SU-DHL-6 (cell line): Measurements from ENCODE around the gene DACH2.

Source experiments
- H2AFZ ChIP-seq: fragments of 200-600 bp; sonication (generic); 2 replicates; pipeline ENCODE4 v1.6.1; 2014; ENCODE audit warnings: low read depth, mild to moderate bottlenecking, moderate library complexity, mixed read lengths, antibody characterized with exemption, low read length; ENCODE audit not compliant: severe bottlenecking
- H3F3A ChIP-seq: fragments of 200-600 bp; shearing (Covaris generic); 2 replicates; pipeline ENCODE4 v1.6.0; 2016; ENCODE audit warnings: antibody characterized with exemption, mild to moderate bottlenecking; ENCODE audit not compliant: insufficient read depth
- H3K27ac ChIP-seq: fragments of 200-600 bp; sonication (generic); 2 replicates; pipeline ENCODE4 v1.5.1; 2016; ENCODE audit warnings: low read depth, mild to moderate bottlenecking, low read length, moderate library complexity, mixed read lengths
- H3K27me3 ChIP-seq: fragments of 200-600 bp; sonication (generic), shearing (Covaris generic); 2 replicates; pipeline ENCODE4 v1.6.0; 2014; ENCODE audit warnings: mild to moderate bottlenecking, low read length
- H3K36me3 ChIP-seq: fragments of 200-600 bp; sonication (generic); 2 replicates; pipeline ENCODE4 v1.6.1; 2014; ENCODE audit warnings: mild to moderate bottlenecking, low read length, mixed read lengths
- H3K4me2 ChIP-seq: fragments of 300-600, 200-600 bp; shearing (Covaris generic), sonication (generic); 2 replicates; pipeline ENCODE4 v1.6.0; 2014; ENCODE audit warnings: low read length, low read depth, mild to moderate bottlenecking; ENCODE audit not compliant: poor library complexity, severe bottlenecking
- H3K4me3 ChIP-seq: fragments of 200-600 bp; sonication (generic); 2 replicates; pipeline ENCODE4 v1.5.1; 2014; ENCODE audit warnings: antibody characterized with exemption, low read length, mild to moderate bottlenecking, mixed read lengths; ENCODE audit not compliant: insufficient read depth, poor library complexity, severe bottlenecking
- H3K79me2 ChIP-seq: fragments of 200-600 bp; sonication (generic); 2 replicates; pipeline ENCODE4 v1.6.1; 2014; ENCODE audit warnings: mild to moderate bottlenecking, low read length, moderate library complexity; ENCODE audit not compliant: insufficient read depth
- H3K9ac ChIP-seq: fragments of 200-600 bp; sonication (generic); 2 replicates; pipeline ENCODE4 v1.7.0; 2014; ENCODE audit warnings: mild to moderate bottlenecking, low read length
- H3K9me2 ChIP-seq: fragments of 200-600 bp; sonication (generic); replicated peaks from 2 replicates; pipeline ENCODE4 v1.6.1; 2014; ENCODE audit warnings: low read length; ENCODE audit not compliant: insufficient read depth
- H3K9me3 ChIP-seq: fragments of 200-600 bp; sonication (generic); 2 replicates; pipeline ENCODE4 v1.6.1; 2014; ENCODE audit warnings: low read length, mixed read lengths; ENCODE audit not compliant: insufficient read depth
- H4K20me1 ChIP-seq: fragments of 200-600 bp; sonication (generic); 2 replicates; pipeline ENCODE4 v1.6.1; 2014; ENCODE audit warnings: low read depth, mild to moderate bottlenecking, antibody characterized with exemption, low read length, moderate library complexity, mixed read lengths
- EZH2phosphoT487 ChIP-seq: fragments of 200-600 bp; sonication (generic), shearing (Covaris generic); conservative IDR thresholded peaks from 2 replicates; pipeline ENCODE4 v1.6.1; 2018; ENCODE audit warnings: mild to moderate bottlenecking, antibody characterized with exemption, low read length, moderate library complexity, mixed read lengths
- TF ChIP-seq, protein P1 (sequence below): fragments of 200-600 bp; sonication (generic); IDR thresholded peaks from one replicate; pipeline ENCODE4 v1.5.1; 2017; ENCODE audit warnings: antibody characterized with exemption, mild to moderate bottlenecking, low read length, moderate library complexity; ENCODE audit not compliant: insufficient read depth, poor library complexity, severe bottlenecking

DACH2 gene

DNA sequence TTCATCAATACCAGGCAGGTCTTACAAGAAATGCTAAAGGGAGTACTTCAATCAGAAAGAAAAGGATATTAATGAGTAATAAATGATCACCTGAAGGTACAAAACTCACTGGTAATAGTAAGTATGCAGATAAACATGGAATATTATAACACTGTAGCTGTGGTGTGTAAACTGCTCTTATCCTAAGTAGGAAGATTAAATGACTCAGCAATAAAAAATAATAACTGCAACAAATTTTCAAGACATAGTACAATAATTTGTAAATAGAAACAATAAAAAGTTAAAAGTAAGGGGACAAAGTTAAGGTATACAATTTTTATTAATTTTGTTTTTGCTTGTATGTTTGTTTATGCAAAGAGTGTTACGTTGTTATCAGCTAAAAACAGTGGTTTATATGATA is 43.7 kb upstream of the DACH2 start:
- H3K79me2 ChIP-seq, result no peaks in the 10 kb centered on the region
- H3K36me3 ChIP-seq, result no peaks in the 10 kb centered on the region
- H3K9me2 ChIP-seq, result no peaks in the 10 kb centered on the region
- no peak overlapping the region for H2AFZ ChIP-seq
- no peak overlapping the region for H3K4me3 ChIP-seq
- H3K27me3 ChIP-seq, result no peaks in the 10 kb centered on the region
- no peaks in the 10 kb centered on the region for H3K9me3 ChIP-seq
- no peak for TF ChIP-seq EZH2phosphoT487
- H3F3A ChIP-seq, result no peaks in the 10 kb centered on the region
- H3K27ac ChIP-seq, result no peak overlapping the region
- no peak overlapping the region for H3K9ac ChIP-seq
- H3K4me2 ChIP-seq, result no peak overlapping the region
- no peaks in the 10 kb centered on the region for H4K20me1 ChIP-seq

DNA sequence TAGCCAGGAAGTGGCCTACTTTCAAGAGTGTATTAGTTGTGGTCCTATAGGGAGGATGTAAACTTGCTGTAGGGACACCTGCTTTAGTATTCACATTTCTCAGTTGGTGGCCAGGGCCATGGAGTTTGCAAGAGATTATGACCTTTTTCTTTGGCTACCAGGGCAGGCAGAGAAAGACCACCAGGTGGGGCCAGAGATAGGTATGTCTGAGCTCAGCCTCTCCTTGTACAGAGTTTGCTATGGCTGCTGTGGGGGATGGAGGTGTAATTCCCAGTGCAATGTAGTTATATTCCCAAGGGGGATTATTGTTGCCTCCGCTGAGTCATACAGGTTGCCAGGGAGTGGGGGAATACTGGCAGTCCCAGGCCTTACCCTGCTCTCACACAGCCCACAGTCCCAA is 26.3 kb upstream of the DACH2 start:
- Histone ChIP-seq H3K4me2 (no peak overlapping the region), H3K36me3 (no peaks in the 10 kb centered on the region), H3K27ac (no peak overlapping the region), H3K79me2 (no peaks in the 10 kb centered on the region), H3K9me2 (no peaks in the 10 kb centered on the region), H4K20me1 (no peaks in the 10 kb centered on the region), H3K4me3 (no peak overlapping the region), H3K27me3 (no peaks in the 10 kb centered on the region), H2AFZ (no peak overlapping the region), H3F3A (no peaks in the 10 kb centered on the region), H3K9ac (no peak overlapping the region), H3K9me3 (no peaks in the 10 kb centered on the region)
- no peak for TF ChIP-seq EZH2phosphoT487
- TF ChIP-seq, protein P1, sequence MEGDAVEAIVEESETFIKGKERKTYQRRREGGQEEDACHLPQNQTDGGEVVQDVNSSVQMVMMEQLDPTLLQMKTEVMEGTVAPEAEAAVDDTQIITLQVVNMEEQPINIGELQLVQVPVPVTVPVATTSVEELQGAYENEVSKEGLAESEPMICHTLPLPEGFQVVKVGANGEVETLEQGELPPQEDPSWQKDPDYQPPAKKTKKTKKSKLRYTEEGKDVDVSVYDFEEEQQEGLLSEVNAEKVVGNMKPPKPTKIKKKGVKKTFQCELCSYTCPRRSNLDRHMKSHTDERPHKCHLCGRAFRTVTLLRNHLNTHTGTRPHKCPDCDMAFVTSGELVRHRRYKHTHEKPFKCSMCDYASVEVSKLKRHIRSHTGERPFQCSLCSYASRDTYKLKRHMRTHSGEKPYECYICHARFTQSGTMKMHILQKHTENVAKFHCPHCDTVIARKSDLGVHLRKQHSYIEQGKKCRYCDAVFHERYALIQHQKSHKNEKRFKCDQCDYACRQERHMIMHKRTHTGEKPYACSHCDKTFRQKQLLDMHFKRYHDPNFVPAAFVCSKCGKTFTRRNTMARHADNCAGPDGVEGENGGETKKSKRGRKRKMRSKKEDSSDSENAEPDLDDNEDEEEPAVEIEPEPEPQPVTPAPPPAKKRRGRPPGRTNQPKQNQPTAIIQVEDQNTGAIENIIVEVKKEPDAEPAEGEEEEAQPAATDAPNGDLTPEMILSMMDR, result no peak

DNA sequence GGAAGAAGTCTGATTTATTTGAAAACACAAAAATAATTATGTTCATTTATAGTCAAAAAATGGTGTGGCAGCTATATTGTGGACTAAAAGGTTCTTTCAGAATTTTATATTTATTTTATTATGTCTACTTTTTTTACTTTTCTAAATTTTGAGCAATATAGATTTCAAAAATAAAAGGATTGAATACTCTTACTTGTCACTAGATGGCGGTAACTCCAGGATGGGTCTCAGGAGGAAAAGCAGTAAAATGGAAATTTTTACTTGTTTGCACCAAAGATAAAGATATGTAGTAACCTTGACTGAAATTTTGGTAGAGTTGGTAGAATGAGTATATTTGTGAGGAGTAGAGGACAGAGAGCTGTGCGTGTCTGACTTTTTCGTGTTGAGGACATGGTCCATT is 14.5 kb upstream of the DACH2 start:
- no peaks in the 10 kb centered on the region for H3K9me2 ChIP-seq
- no peak overlapping the region for H3K9ac ChIP-seq
- no peaks in the 10 kb centered on the region for H3K9me3 ChIP-seq
- no peaks in the 10 kb centered on the region for H4K20me1 ChIP-seq
- H3K27ac ChIP-seq, result no peak overlapping the region
- no peaks in the 10 kb centered on the region for H3K36me3 ChIP-seq
- H3K27me3 ChIP-seq, result no peaks in the 10 kb centered on the region
- no peak overlapping the region for H2AFZ ChIP-seq
- H3F3A ChIP-seq, result no peaks in the 10 kb centered on the region
- no peak overlapping the region for H3K4me3 ChIP-seq
- H3K4me2 ChIP-seq, result no peak overlapping the region
- H3K79me2 ChIP-seq, result no peaks in the 10 kb centered on the region
- no peak for TF ChIP-seq EZH2phosphoT487
- TF ChIP-seq, protein P1, result peak; percentile 16

DNA sequence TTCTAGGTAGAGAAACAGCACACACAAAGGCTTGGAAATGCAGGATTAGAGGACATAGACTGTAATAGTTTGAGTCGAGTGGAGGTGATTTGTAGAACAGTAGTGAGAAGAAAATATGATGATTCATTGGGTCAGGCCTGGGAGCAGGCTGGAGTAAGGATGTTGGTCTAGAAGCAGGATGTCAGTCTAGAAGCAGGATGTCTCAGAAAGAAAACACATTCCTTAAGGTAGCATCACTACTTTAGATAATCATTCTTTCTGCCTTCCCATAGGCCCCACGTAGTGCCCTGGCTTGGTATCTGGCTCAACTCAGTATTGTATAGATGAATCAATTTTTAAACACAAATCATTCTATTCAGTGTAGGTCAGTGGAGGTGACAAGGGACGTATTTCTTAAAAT is 11.2 kb upstream of the DACH2 start:
- H3F3A ChIP-seq, result no peaks in the 10 kb centered on the region
- H3K79me2 ChIP-seq, result no peaks in the 10 kb centered on the region
- TF ChIP-seq, protein P1, result no peak
- TF ChIP-seq EZH2phosphoT487, result no peak
- no peak overlapping the region for H2AFZ ChIP-seq
- H3K4me3 ChIP-seq, result no peak overlapping the region
- no peak overlapping the region for H3K4me2 ChIP-seq
- H3K27ac ChIP-seq, result no peak overlapping the region
- no peak overlapping the region for H3K9ac ChIP-seq
- H3K9me2 ChIP-seq, result no peaks in the 10 kb centered on the region
- H4K20me1 ChIP-seq, result no peaks in the 10 kb centered on the region
- no peaks in the 10 kb centered on the region for H3K27me3 ChIP-seq
- no peaks in the 10 kb centered on the region for H3K36me3 ChIP-seq
- no peaks in the 10 kb centered on the region for H3K9me3 ChIP-seq
